HCT116 (cell line): Measurements from ENCODE around the gene ABCB8. TPM values are rescaled to one million over a fixed set of nuclear protein-coding genes. Genes with fewer than 3 reads are reported as not detected.

Experiments
- ATAC-seq: fragments of 200-7000 bp; cut with Tn5 transposase; 2 replicates; pipeline ENCODE4 v1.9.1; 2020; ENCODE audit warnings: mild to moderate bottlenecking, moderate library complexity
- BruUV-seq: library from RNA; stranded (reverse); fragments of 400-500 nt; replicated peaks from 2 replicates; lab custom pipeline; 2021; lab: Mats Ljungman, UMichigan
- CTCF ChIA-PET: fragments of 300-600 bp; sonication (Branson Sonifier 250); formaldehyde crosslinking; loops from one replicate; lab custom pipeline; 2021; ENCODE audit warnings: antibody characterized with exemption; lab: Charles Lee
- POLR2A ChIA-PET: fragments of 300-600, 350-600 bp; sonication (Branson Sonifier 250); formaldehyde crosslinking; loops from one replicate; lab custom pipeline; 2021; ENCODE audit warnings: antibody characterized with exemption; lab: Charles Lee
- RAD21 ChIA-PET, 2 experiments: fragments of 300-600 bp; sonication (Branson Sonifier 250); formaldehyde crosslinking; loops; one replicate each; lab custom pipeline; 2023; ENCODE audit warnings: low total read pairs in 2 of 2; ENCODE audit not compliant: uncharacterized antibody in 2 of 2, unreplicated experiment in 2 of 2, low non-redundant PET in 1 of 2; lab: Charles Lee
- DNase-seq: peaks from one replicate; pipeline ENCODE4 v3.0.0-alpha.2; 2010; ENCODE audit warnings: low read depth, low spot score
- H2AFZ ChIP-seq: fragments of 200-600 bp; shearing (Covaris generic), sonication (generic); 2 replicates; pipeline ENCODE4 v1.6.1; 2017; ENCODE audit warnings: low read depth, mixed run types, mixed read lengths, antibody characterized with exemption, low read length; ENCODE audit not compliant: poor library complexity, severe bottlenecking
- H3K27ac ChIP-seq: 2 replicates; pipeline ENCODE4 v1.5.1; 2012; ENCODE audit warnings: low read depth, low read length
- H3K27me3 ChIP-seq: fragments of 200-600 bp; sonication (generic); 2 replicates; pipeline ENCODE4 v1.6.1; 2016; ENCODE audit warnings: mixed run types, low read length, mixed read lengths; ENCODE audit not compliant: insufficient read depth
- H3K36me3 ChIP-seq, 2 experiments: fragments of 200-500 bp in 1 of 2; fragments of 200-600 bp in 1 of 2; sonication (Bioruptor generic) in 1 of 2; sonication (generic) in 1 of 2; 2 replicates each; pipeline versions ENCODE4 v1.5.1 to v1.6.1; 2014 to 2016; ENCODE audit warnings: low read length in 2 of 2, inconsistent platforms in 1 of 2, mixed read lengths in 1 of 2, mixed run types in 1 of 2; ENCODE audit not compliant: insufficient read depth in 2 of 2, control insufficient read depth in 1 of 2
- H3K4me1 ChIP-seq, 2 experiments: fragments of 200-600 bp in 1 of 2; sonication (generic) in 1 of 2; 2 replicates each; pipeline versions ENCODE4 v1.5.1 to v1.6.1; 2012 to 2017; ENCODE audit warnings: low read length in 2 of 2, inconsistent platforms in 1 of 2, mild to moderate bottlenecking in 1 of 2, mixed read lengths in 1 of 2, mixed run types in 1 of 2, moderate library complexity in 1 of 2; ENCODE audit not compliant: insufficient read depth in 2 of 2, control insufficient read depth in 1 of 2
- H3K4me2 ChIP-seq: fragments of 200-600 bp; sonication (generic); 2 replicates; pipeline ENCODE4 v1.6.1; 2017; ENCODE audit warnings: mixed run types, low read length, mixed read lengths
- H3K4me3 ChIP-seq, 2 experiments: fragments of 200-600 bp in 1 of 2; sonication (generic) in 1 of 2; replicated peaks in 1 of 2; 2 replicates each; pipeline ENCODE4 v1.5.1; 2011 to 2016; ENCODE audit warnings: low read length in 2 of 2, control low read depth in 1 of 2, low read depth in 1 of 2, mild to moderate bottlenecking in 1 of 2, mixed read lengths in 1 of 2, mixed run types in 1 of 2
- H3K79me2 ChIP-seq: fragments of 200-600 bp; sonication (generic); 2 replicates; pipeline ENCODE4 v1.6.1; 2017; ENCODE audit warnings: mild to moderate bottlenecking, mixed run types, low read length, moderate library complexity, mixed read lengths; ENCODE audit not compliant: insufficient read depth
- H3K9ac ChIP-seq: fragments of 200-600 bp; sonication (generic); 2 replicates; pipeline ENCODE4 v1.6.1; 2016; ENCODE audit warnings: low read length, mixed read lengths
- H3K9me2 ChIP-seq: fragments of 200-600 bp; sonication (generic), shearing (Covaris generic); 2 replicates; pipeline ENCODE4 v1.6.1; 2017; ENCODE audit warnings: mixed run types, mild to moderate bottlenecking, moderate library complexity; ENCODE audit not compliant: insufficient read depth
- H3K9me3 ChIP-seq, 2 experiments: fragments of 200-500 bp in 1 of 2; fragments of 200-600 bp in 1 of 2; sonication (Bioruptor generic) in 1 of 2; sonication (generic) in 1 of 2; 2 replicates each; pipeline ENCODE4 v1.6.1; 2014 to 2017; ENCODE audit warnings: low read length in 2 of 2, mixed read lengths in 2 of 2, inconsistent platforms in 1 of 2, low read depth in 1 of 2, mild to moderate bottlenecking in 1 of 2, mixed run types in 1 of 2, moderate library complexity in 1 of 2; ENCODE audit not compliant: control insufficient read depth in 1 of 2, insufficient read depth in 1 of 2
- H4K20me1 ChIP-seq: fragments of 200-600 bp; sonication (generic), shearing (Covaris generic); 2 replicates; pipeline ENCODE4 v1.6.1; 2017; ENCODE audit warnings: mixed run types, mild to moderate bottlenecking, moderate library complexity; ENCODE audit not compliant: insufficient read depth
- CBX3 ChIP-seq: IDR thresholded peaks from 2 replicates; pipeline ENCODE4 v1.6.1; 2012; ENCODE audit warnings: low read depth
- CEBPB ChIP-seq: IDR thresholded peaks from 2 replicates; pipeline ENCODE4 v1.6.1; 2012; ENCODE audit warnings: low read depth
- EGR1 ChIP-seq: IDR thresholded peaks from 2 replicates; pipeline ENCODE4 v1.6.1; 2012; ENCODE audit warnings: low read depth
- ELF1 ChIP-seq: IDR thresholded peaks from 2 replicates; pipeline ENCODE4 v1.6.1; 2012; ENCODE audit warnings: low read depth, borderline replicate concordance
- EZH2 ChIP-seq: fragments of 200-600 bp; sonication (generic); IDR thresholded peaks from 2 replicates; pipeline ENCODE4 v1.6.1; 2017; ENCODE audit warnings: antibody characterized with exemption, mixed run types
- EZH2phosphoT487 ChIP-seq: fragments of 200-600 bp; IDR thresholded peaks from 2 replicates; pipeline ENCODE4 v1.6.1; 2018; ENCODE audit warnings: antibody characterized with exemption, borderline replicate concordance
- FOSL1 ChIP-seq: IDR thresholded peaks from 2 replicates; pipeline ENCODE4 v1.6.1; 2012; ENCODE audit warnings: low read depth
- JUND ChIP-seq: IDR thresholded peaks from 2 replicates; pipeline ENCODE4 v1.6.1; 2012
- MAX ChIP-seq: IDR thresholded peaks from 2 replicates; pipeline ENCODE4 v1.6.1; 2012
- POLR2AphosphoS5 ChIP-seq: IDR thresholded peaks from 2 replicates; pipeline ENCODE4 v1.6.1; 2011; ENCODE audit warnings: mild to moderate bottlenecking, low read depth, low read length, moderate library complexity
- RAD21 ChIP-seq: IDR thresholded peaks from 2 replicates; pipeline ENCODE4 v1.6.1; 2012; ENCODE audit warnings: low read depth, mild to moderate bottlenecking
- TCF7L2 ChIP-seq: IDR thresholded peaks from 2 replicates; pipeline ENCODE4 v1.7.0; 2011; ENCODE audit warnings: borderline replicate concordance, inconsistent platforms; ENCODE audit not compliant: insufficient read depth, insufficient read length; ENCODE audit errors: extremely low read depth
- YY1 ChIP-seq: IDR thresholded peaks from 2 replicates; pipeline ENCODE4 v1.6.1; 2011; ENCODE audit warnings: low read length, low read depth, moderate library complexity, mild to moderate bottlenecking; ENCODE audit not compliant: insufficient replicate concordance; ENCODE audit errors: extremely low read depth
- ZFX ChIP-seq: fragments of 450-650 bp; IDR thresholded peaks from 2 replicates; pipeline ENCODE4 v1.6.1; 2017
- ZNF274 ChIP-seq: fragments of 200-500 bp; sonication (Bioruptor generic); IDR thresholded peaks from 2 replicates; pipeline ENCODE4 v1.6.1; 2014; ENCODE audit warnings: mild to moderate bottlenecking, low read depth, low read length, inconsistent platforms
- intact Hi-C: fragments of 100-400 bp; cut with micrococcal nuclease; formaldehyde crosslinking; loops from 2 replicates; pipeline ENCODE4 v1.10.0; 2022
- total RNA-seq: library from RNA; stranded (reverse); gene quantifications from one replicate; pipeline ENCODE4 v1.2.1, GENCODE V29; 2021; ENCODE audit not compliant: unreplicated experiment
- TF ChIP-seq, protein P1 (sequence below): IDR thresholded peaks from 2 replicates; pipeline ENCODE4 v1.6.1; 2012; ENCODE audit warnings: low read depth

The ABCB8 gene
- total RNA-seq, 1 experiment from 2014 or later: 55.2 TPM

- Histone ChIP-seq H3K9me3 (no peaks in the 10 kb centered on the region), H3K79me2 (peaks cover 4% of the 10 kb centered on the region; the same call in 1 of the 2 replicates), H3K36me3 (no peaks in the 10 kb centered on the region)
- RAD21 ChIA-PET: no interaction called here
- TF ChIP-seq ELF1: no peak
- no peak for TF ChIP-seq TCF7L2
- TF ChIP-seq, protein P1, sequence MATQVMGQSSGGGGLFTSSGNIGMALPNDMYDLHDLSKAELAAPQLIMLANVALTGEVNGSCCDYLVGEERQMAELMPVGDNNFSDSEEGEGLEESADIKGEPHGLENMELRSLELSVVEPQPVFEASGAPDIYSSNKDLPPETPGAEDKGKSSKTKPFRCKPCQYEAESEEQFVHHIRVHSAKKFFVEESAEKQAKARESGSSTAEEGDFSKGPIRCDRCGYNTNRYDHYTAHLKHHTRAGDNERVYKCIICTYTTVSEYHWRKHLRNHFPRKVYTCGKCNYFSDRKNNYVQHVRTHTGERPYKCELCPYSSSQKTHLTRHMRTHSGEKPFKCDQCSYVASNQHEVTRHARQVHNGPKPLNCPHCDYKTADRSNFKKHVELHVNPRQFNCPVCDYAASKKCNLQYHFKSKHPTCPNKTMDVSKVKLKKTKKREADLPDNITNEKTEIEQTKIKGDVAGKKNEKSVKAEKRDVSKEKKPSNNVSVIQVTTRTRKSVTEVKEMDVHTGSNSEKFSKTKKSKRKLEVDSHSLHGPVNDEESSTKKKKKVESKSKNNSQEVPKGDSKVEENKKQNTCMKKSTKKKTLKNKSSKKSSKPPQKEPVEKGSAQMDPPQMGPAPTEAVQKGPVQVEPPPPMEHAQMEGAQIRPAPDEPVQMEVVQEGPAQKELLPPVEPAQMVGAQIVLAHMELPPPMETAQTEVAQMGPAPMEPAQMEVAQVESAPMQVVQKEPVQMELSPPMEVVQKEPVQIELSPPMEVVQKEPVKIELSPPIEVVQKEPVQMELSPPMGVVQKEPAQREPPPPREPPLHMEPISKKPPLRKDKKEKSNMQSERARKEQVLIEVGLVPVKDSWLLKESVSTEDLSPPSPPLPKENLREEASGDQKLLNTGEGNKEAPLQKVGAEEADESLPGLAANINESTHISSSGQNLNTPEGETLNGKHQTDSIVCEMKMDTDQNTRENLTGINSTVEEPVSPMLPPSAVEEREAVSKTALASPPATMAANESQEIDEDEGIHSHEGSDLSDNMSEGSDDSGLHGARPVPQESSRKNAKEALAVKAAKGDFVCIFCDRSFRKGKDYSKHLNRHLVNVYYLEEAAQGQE: no peak
- no peak for TF ChIP-seq EGR1
- no peak for TF ChIP-seq POLR2AphosphoS5
- TF ChIP-seq RAD21: no peak
- no peak for TF ChIP-seq EZH2phosphoT487
- TF ChIP-seq MAX: no peak
- no peak for TF ChIP-seq JUND
- TF ChIP-seq EZH2: no peak
- TF ChIP-seq YY1: no peak
- TF ChIP-seq CEBPB: no peak
- TF ChIP-seq ZFX: no peak
- no peak for TF ChIP-seq ZNF274
- TF ChIP-seq FOSL1: no peak
- TF ChIP-seq CBX3: no peak
- TF ChIP-seq, all 23 proteins: peak for 0
- Histone ChIP-seq H3K27ac (no peak overlapping the region), H3K9me2 (no peaks in the 10 kb centered on the region), H3K27me3 (no peaks in the 10 kb centered on the region), H2AFZ (no peak overlapping the region), H3K9ac (no peak overlapping the region), H3K4me1 (peaks cover 11 to 57% of the 10 kb centered on the region in 2 experiments; a peak in 3 of 4 replicates), H4K20me1 (no peaks in the 10 kb centered on the region), H3K4me2 (no peak overlapping the region), H3K4me3 (no peak overlapping the region)
- BruUV-seq: no TSS peak
- DNase-seq (no peak), ATAC-seq (no peak)
- ChIA-PET CTCF (interaction anchor here (1.9 kb wide), 1 partner anchor 96 kb away, joined by 7 read pairs; no protein-coding TSS in a partner anchor), POLR2A (no interaction called here)
- intact Hi-C loops: loop anchor here (10.0 kb wide), 1 partner anchor 239 kb away; no protein-coding TSS in a partner anchor
These were observed 14.3 kb upstream of the ABCB8 start for GRCh38 chr7:151013733-151014497.
